Neural crest cell (in vitro differentiated cells): ENCODE results near the gene ATF7IP2. TPM values are rescaled to one million over a fixed set of nuclear protein-coding genes. Genes with fewer than 3 reads are reported as not detected.
A peak's percentile ranks its signal among the peaks of the same experiment; 100 is the strongest.
"Not testable (repeated sequence)": the region's sequence is repeated elsewhere in the genome, so short reads cannot be mapped to it uniquely, and the experiment has no call there.

Experiments used
- DNase-seq: peaks from one replicate; pipeline ENCODE4 v3.0.0; 2021; ENCODE audit warnings: low read depth, mixed read lengths, low spot score
- H3K27ac Mint-ChIP-seq: one replicate; pipeline ENCODE4 v1.8.0; 2021; ENCODE audit warnings: mild to moderate bottlenecking, mixed read lengths; ENCODE audit not compliant: unreplicated experiment
- H3K27me3 Mint-ChIP-seq: 2 replicates; pipeline ENCODE4 v1.8.0; 2021; ENCODE audit warnings: low read depth, mild to moderate bottlenecking, mixed read lengths
- H3K36me3 Mint-ChIP-seq: 2 replicates; pipeline ENCODE4 v1.8.0; 2021; ENCODE audit warnings: low read depth, mild to moderate bottlenecking, mixed read lengths
- H3K4me1 Mint-ChIP-seq: 2 replicates; pipeline ENCODE4 v1.8.0; 2021; ENCODE audit warnings: mixed read lengths
- H3K4me3 Mint-ChIP-seq: one replicate; pipeline ENCODE4 v1.8.0; 2021; ENCODE audit warnings: mild to moderate bottlenecking, mixed read lengths
- H3K9me3 Mint-ChIP-seq: 2 replicates; pipeline ENCODE4 v1.8.0; 2021; ENCODE audit warnings: mixed read lengths
- total RNA-seq: library from RNA; stranded (reverse); gene quantifications from 2 replicates; pipeline ENCODE4 v1.2.1, GENCODE V29; 2021
- TF ChIP-seq, protein P1 (sequence below): fragments of 200-600 bp; sonication (generic); conservative IDR thresholded peaks from 2 replicates; pipeline ENCODE4 v1.5.0; 2021; ENCODE audit warnings: antibody characterized with exemption, mild to moderate bottlenecking

The ATF7IP2 gene
- total RNA-seq, 1 donor from 2014 or later: 19.4 TPM

GRCh38 chr16:10345629-10346028 is 40.2 kb upstream of the ATF7IP2 start:
- no peaks in the 10 kb centered on the region for H3K27me3 Mint-ChIP-seq
- H3K4me3 Mint-ChIP-seq: no peak overlapping the region
- peaks cover 10% of the 10 kb centered on the region for H3K9me3 Mint-ChIP-seq
- no peak overlapping the region for H3K27ac Mint-ChIP-seq
- H3K4me1 Mint-ChIP-seq: no peaks in the 10 kb centered on the region
- peaks cover 8% of the 10 kb centered on the region for H3K36me3 Mint-ChIP-seq
- TF ChIP-seq, protein P1, sequence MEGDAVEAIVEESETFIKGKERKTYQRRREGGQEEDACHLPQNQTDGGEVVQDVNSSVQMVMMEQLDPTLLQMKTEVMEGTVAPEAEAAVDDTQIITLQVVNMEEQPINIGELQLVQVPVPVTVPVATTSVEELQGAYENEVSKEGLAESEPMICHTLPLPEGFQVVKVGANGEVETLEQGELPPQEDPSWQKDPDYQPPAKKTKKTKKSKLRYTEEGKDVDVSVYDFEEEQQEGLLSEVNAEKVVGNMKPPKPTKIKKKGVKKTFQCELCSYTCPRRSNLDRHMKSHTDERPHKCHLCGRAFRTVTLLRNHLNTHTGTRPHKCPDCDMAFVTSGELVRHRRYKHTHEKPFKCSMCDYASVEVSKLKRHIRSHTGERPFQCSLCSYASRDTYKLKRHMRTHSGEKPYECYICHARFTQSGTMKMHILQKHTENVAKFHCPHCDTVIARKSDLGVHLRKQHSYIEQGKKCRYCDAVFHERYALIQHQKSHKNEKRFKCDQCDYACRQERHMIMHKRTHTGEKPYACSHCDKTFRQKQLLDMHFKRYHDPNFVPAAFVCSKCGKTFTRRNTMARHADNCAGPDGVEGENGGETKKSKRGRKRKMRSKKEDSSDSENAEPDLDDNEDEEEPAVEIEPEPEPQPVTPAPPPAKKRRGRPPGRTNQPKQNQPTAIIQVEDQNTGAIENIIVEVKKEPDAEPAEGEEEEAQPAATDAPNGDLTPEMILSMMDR: no peak
- DNase-seq: no peak

DNA sequence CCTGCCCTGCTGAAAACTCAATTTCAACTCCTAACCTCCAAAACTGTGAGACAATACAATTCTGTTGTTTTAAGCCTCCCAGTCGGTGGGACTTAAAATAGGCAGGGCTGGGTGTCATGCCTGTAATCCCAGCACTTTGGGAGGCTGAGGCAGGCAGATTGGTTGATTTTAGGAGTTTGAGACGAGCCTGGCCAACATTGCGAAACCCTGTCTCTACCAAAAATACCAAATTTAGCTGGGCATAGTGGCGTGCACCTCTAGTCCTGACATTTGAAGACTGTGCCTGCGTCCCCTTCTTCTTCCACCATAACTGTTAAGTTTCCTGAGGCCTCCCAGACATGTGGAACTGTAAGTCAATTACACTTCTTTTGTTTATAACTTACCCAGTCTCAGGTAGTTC is 36.0 kb upstream of the ATF7IP2 start:
- Mint-ChIP-seq H3K36me3 (no peaks in the 10 kb centered on the region), H3K9me3 (no peaks in the 10 kb centered on the region), H3K27ac (peak overlapping the region; percentile 27), H3K27me3 (no peaks in the 10 kb centered on the region), H3K4me3 (no peak overlapping the region), H3K4me1 (no peaks in the 10 kb centered on the region)
- TF ChIP-seq, protein P1: no peak
- DNase-seq: no peak

DNA sequence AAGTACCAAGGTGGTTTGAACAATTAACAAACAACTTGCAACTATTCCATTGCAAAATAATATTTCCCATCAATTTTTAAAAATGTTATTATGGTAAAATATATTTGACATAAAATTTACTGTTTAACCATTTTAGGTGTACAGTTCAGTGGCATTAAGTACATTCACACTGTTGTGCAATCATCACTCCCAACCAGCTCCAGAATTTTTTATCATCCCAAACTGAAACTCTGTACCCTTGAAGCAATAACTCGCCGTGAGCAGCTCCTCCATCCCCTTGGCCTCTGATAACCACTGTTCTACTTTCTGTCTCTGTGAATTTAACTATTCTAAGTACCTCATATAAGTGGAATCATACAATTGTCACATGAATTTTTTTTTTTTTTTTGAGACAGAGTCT is 33.6 kb upstream of the ATF7IP2 start:
- Mint-ChIP-seq H3K27ac (no peak overlapping the region), H3K9me3 (no peaks in the 10 kb centered on the region), H3K36me3 (peaks cover 3% of the 10 kb centered on the region), H3K4me1 (peaks cover 7% of the 10 kb centered on the region), H3K27me3 (no peaks in the 10 kb centered on the region), H3K4me3 (no peak overlapping the region)
- TF ChIP-seq, protein P1: no peak
- DNase-seq: no peak

GRCh38 chr16:10355589-10355988 is 30.3 kb upstream of the ATF7IP2 start:
- Mint-ChIP-seq H3K36me3 (peaks cover 3% of the 10 kb centered on the region), H3K9me3 (no peaks in the 10 kb centered on the region), H3K27me3 (no peaks in the 10 kb centered on the region), H3K4me3 (no peak overlapping the region), H3K4me1 (peaks cover 14% of the 10 kb centered on the region), H3K27ac (no peak overlapping the region)
- TF ChIP-seq, protein P1: no peak
- DNase-seq: no peak

DNA sequence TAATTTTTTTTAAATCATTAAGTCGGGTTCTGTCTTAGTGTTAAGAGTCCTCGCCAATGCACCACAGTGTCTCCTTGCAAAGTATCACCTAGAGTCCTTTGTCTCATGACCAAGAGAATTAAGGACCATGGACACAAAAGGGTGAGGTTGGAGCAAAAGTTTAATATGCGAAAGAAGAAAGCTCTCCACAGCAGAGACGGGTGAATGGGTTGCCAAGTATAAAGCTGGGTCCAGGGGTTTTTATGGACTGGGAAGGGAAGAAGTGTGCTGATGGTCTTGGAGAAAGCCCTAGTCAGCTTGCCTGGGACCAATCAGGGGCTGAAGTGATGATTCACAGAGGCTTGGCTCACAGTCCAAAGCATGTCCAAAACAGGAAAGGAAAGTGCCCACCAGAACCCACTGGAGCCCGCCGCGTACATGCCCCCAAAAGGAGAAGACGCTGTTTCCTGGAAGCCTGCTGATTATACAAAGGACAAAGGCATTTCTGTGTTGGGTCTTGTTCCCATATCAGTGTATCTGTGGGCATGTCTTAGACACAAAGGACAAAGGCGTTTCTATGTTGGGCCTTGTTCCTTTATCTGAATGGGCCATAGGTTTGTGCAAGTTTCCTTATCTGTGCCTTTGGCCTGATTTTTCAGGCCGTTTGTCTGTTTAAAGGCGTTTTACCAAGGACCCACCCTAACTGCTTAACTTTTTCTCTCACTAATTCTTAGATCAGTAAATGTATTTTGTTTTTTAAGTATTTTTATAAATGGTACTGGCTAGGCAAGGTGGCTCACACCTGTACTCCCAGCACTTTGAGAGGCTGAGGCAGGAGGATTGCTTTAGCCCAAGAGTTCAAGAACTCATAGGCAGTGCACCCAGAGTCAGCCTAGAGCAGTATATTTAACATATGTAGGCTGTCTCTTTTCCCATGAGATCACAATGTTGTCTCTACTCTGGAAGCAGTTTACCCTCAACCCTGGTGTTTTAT is 28.7 kb upstream of the ATF7IP2 start:
- H3K4me1 Mint-ChIP-seq: peaks cover 14% of the 10 kb centered on the region
- TF ChIP-seq, protein P1: no peak
- H3K4me3 Mint-ChIP-seq: no peak overlapping the region
- H3K27me3 Mint-ChIP-seq: no peaks in the 10 kb centered on the region
- peak overlapping the region; percentile 48 for H3K27ac Mint-ChIP-seq
- DNase-seq: no peak
- no peaks in the 10 kb centered on the region for H3K9me3 Mint-ChIP-seq
- peaks cover 3% of the 10 kb centered on the region for H3K36me3 Mint-ChIP-seq

GRCh38 chr16:10361747-10362076 is 24.1 kb upstream of the ATF7IP2 start:
- not testable (repeated sequence) for H3K4me3 Mint-ChIP-seq, H3K36me3 Mint-ChIP-seq, H3K27ac Mint-ChIP-seq, DNase-seq, H3K9me3 Mint-ChIP-seq, H3K27me3 Mint-ChIP-seq
- H3K4me1 Mint-ChIP-seq: peaks cover 13% of the 10 kb centered on the region
